ENCODE results near the gene NUP93.
"Not testable (repeated sequence)": the region's sequence is repeated elsewhere in the genome, so short reads cannot be mapped to it uniquely, and the experiment has no call there.

NUP93 gene

GRCh38 chr16:56709443-56710040, 20.4 kb upstream of the NUP93 start:
- no peak for DNase-seq (ENCODE audit: low read depth, low spot score)

GRCh38 chr16:56710181-56710737, 19.7 kb upstream of the NUP93 start:
- no peak for DNase-seq (ENCODE audit: low read depth, low spot score)

GRCh38 chr16:56711862-56712261, 18.1 kb upstream of the NUP93 start:
- no peak for DNase-seq (ENCODE audit: low read depth, low spot score)

- DNase-seq (ENCODE audit: low read depth, low spot score): no peak
Observed at GRCh38 chr16:56713794-56714193, 16.1 kb upstream of the NUP93 start.

GRCh38 chr16:56715126-56715525, 14.8 kb upstream of the NUP93 start:
- no peak for DNase-seq (ENCODE audit: low read depth, low spot score)

- DNase-seq (ENCODE audit: low read depth, low spot score): no peak
Observed at GRCh38 chr16:56716761-56717160, 13.2 kb upstream of the NUP93 start.

- not testable (repeated sequence) for DNase-seq (ENCODE audit: low read depth, low spot score)
Observed at GRCh38 chr16:56717532-56717931, 12.4 kb upstream of the NUP93 start.

- no peak for DNase-seq (ENCODE audit: low read depth, low spot score)
Observed at GRCh38 chr16:56722200-56722842, 7.6 kb upstream of the NUP93 start.

- DNase-seq (ENCODE audit: low read depth, low spot score): no peak
Observed at GRCh38 chr16:56724191-56724590, 5.7 kb upstream of the NUP93 start.

- no peak for DNase-seq (ENCODE audit: low read depth, low spot score)
Observed at GRCh38 chr16:56726283-56726682, 3.6 kb upstream of the NUP93 start.

- DNase-seq (ENCODE audit: low read depth, low spot score): no peak
Observed at GRCh38 chr16:56726926-56727325, 3.0 kb upstream of the NUP93 start.

GRCh38 chr16:56728027-56728426, 1.9 kb upstream of the NUP93 start:
- DNase-seq (ENCODE audit: low read depth, low spot score): no peak

GRCh38 chr16:56728980-56729734, 772 bp upstream of the NUP93 start:
- no peak for DNase-seq (ENCODE audit: low read depth, low spot score)

GRCh38 chr16:56732366-56732765, 2.4 kb downstream of the NUP93 start:
- no peak for DNase-seq (ENCODE audit: low read depth, low spot score)

GRCh38 chr16:56732832-56733231, 2.9 kb downstream of the NUP93 start:
- DNase-seq (ENCODE audit: low read depth, low spot score): no peak

- no peak for DNase-seq (ENCODE audit: low read depth, low spot score)
Observed at GRCh38 chr16:56734429-56734828, 4.5 kb downstream of the NUP93 start.

GRCh38 chr16:56736476-56736875, 6.5 kb downstream of the NUP93 start:
- no peak for DNase-seq (ENCODE audit: low read depth, low spot score)

- DNase-seq (ENCODE audit: low read depth, low spot score): no peak
Observed at GRCh38 chr16:56737539-56737938, 7.6 kb downstream of the NUP93 start.

- no peak for DNase-seq (ENCODE audit: low read depth, low spot score)
Observed at GRCh38 chr16:56738221-56738620, 8.3 kb downstream of the NUP93 start.

- DNase-seq (ENCODE audit: low read depth, low spot score): not testable (repeated sequence)
Observed at GRCh38 chr16:56739378-56739777, 9.4 kb downstream of the NUP93 start.

GRCh38 chr16:56741399-56741798, 11.5 kb downstream of the NUP93 start:
- no peak for DNase-seq (ENCODE audit: low read depth, low spot score)

All from smooth muscle cell of the brain vasculature (primary cell).